HL-60 (cell line): ENCODE measurements around the gene FOCAD.

ENCODE experiments used
- DNase-seq, 2 experiments: peaks; one replicate each; pipeline ENCODE4 v3.0.0-alpha.2; 2010 to 2020; ENCODE audit warnings: low read depth in 1 of 2, low spot score in 1 of 2
- H3K27ac ChIP-seq: fragments of 250-450 bp; sonication (Bioruptor Pico); replicated peaks from 2 replicates; pipeline ENCODE4 v1.5.1; 2020; ENCODE audit warnings: mild to moderate bottlenecking, moderate library complexity
- H3K27me3 ChIP-seq: fragments of 250-450 bp; sonication (Bioruptor Pico); 2 replicates; pipeline ENCODE4 v1.5.1; 2021; ENCODE audit warnings: mild to moderate bottlenecking, moderate library complexity; ENCODE audit not compliant: insufficient read depth, poor library complexity, severe bottlenecking
- H3K4me3 ChIP-seq: replicated peaks from 2 replicates; pipeline ENCODE4 v1.5.1; 2011; ENCODE audit warnings: mild to moderate bottlenecking, control low read depth, low read length; ENCODE audit not compliant: insufficient read depth
- GABPA ChIP-seq: IDR thresholded peaks from 2 replicates; pipeline ENCODE4 v1.6.1; 2012; ENCODE audit warnings: low read depth
- POLR2AphosphoS5 ChIP-seq: IDR thresholded peaks from 2 replicates; pipeline ENCODE4 v1.6.1; 2012; ENCODE audit warnings: low read depth
- SPI1 ChIP-seq: IDR thresholded peaks from 2 replicates; pipeline ENCODE4 v1.6.1; 2012; ENCODE audit warnings: low read depth, mild to moderate bottlenecking, borderline replicate concordance
- TF ChIP-seq, protein P1 (sequence below): IDR thresholded peaks from 2 replicates; pipeline ENCODE4 v1.6.1; 2012; ENCODE audit warnings: low read depth; ENCODE audit not compliant: insufficient replicate concordance
- TF ChIP-seq, protein P2 (sequence below): IDR thresholded peaks from one replicate; pipeline ENCODE4 v1.5.1; 2011; ENCODE audit warnings: low read length, control low read depth, inconsistent platforms; ENCODE audit not compliant: insufficient read depth

FOCAD gene

DNA sequence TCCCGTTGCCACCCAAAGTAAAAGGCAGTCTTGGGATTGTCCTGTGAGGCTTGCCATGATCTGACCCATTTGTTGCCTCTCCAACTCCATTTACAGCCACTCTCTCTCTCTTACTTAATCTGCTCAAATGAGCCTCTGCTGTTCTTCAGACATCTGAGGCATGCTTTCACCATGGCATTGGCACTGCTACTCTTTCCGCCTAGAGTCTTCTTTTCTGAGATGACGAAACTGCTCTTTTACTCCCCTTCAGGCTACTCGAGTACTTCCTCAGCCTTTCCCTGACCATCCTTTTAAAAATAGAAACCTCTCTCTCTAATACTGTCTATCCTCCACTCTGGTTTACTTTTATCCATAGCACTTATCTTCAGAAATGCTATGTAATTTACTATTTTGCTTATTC, 9.0 kb downstream of the FOCAD start:
- DNase-seq = peak in 1 of 2 experiments; percentile 49
- Histone ChIP-seq H3K27ac (no peak overlapping the region; the same call in 1 of the 2 replicates), H3K27me3 (no peaks in the 10 kb centered on the region), H3K4me3 (no peak overlapping the region)
- TF ChIP-seq SPI1 = 0 out of 2 replicates have a peak, but pooled peaks have one; percentile 6
- no peak for TF ChIP-seq POLR2AphosphoS5

GRCh38 chr9:20694248-20694647, 10.2 kb downstream of the FOCAD start:
- Histone ChIP-seq H3K4me3 (no peak overlapping the region), H3K27me3 (no peaks in the 10 kb centered on the region), H3K27ac (no peak overlapping the region)
- TF ChIP-seq, protein P1, sequence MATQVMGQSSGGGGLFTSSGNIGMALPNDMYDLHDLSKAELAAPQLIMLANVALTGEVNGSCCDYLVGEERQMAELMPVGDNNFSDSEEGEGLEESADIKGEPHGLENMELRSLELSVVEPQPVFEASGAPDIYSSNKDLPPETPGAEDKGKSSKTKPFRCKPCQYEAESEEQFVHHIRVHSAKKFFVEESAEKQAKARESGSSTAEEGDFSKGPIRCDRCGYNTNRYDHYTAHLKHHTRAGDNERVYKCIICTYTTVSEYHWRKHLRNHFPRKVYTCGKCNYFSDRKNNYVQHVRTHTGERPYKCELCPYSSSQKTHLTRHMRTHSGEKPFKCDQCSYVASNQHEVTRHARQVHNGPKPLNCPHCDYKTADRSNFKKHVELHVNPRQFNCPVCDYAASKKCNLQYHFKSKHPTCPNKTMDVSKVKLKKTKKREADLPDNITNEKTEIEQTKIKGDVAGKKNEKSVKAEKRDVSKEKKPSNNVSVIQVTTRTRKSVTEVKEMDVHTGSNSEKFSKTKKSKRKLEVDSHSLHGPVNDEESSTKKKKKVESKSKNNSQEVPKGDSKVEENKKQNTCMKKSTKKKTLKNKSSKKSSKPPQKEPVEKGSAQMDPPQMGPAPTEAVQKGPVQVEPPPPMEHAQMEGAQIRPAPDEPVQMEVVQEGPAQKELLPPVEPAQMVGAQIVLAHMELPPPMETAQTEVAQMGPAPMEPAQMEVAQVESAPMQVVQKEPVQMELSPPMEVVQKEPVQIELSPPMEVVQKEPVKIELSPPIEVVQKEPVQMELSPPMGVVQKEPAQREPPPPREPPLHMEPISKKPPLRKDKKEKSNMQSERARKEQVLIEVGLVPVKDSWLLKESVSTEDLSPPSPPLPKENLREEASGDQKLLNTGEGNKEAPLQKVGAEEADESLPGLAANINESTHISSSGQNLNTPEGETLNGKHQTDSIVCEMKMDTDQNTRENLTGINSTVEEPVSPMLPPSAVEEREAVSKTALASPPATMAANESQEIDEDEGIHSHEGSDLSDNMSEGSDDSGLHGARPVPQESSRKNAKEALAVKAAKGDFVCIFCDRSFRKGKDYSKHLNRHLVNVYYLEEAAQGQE = no peak
- no peak for DNase-seq

- DNase-seq = no peak
- no peak overlapping the region for H3K27ac ChIP-seq
- no peaks in the 10 kb centered on the region for H3K27me3 ChIP-seq
- TF ChIP-seq, protein P1 = no peak
- no peak for TF ChIP-seq POLR2AphosphoS5
- no peak for TF ChIP-seq GABPA
- TF ChIP-seq, protein P2, sequence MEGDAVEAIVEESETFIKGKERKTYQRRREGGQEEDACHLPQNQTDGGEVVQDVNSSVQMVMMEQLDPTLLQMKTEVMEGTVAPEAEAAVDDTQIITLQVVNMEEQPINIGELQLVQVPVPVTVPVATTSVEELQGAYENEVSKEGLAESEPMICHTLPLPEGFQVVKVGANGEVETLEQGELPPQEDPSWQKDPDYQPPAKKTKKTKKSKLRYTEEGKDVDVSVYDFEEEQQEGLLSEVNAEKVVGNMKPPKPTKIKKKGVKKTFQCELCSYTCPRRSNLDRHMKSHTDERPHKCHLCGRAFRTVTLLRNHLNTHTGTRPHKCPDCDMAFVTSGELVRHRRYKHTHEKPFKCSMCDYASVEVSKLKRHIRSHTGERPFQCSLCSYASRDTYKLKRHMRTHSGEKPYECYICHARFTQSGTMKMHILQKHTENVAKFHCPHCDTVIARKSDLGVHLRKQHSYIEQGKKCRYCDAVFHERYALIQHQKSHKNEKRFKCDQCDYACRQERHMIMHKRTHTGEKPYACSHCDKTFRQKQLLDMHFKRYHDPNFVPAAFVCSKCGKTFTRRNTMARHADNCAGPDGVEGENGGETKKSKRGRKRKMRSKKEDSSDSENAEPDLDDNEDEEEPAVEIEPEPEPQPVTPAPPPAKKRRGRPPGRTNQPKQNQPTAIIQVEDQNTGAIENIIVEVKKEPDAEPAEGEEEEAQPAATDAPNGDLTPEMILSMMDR = no peak
- no peak for TF ChIP-seq SPI1
- H3K4me3 ChIP-seq = no peak overlapping the region
Observed at GRCh38 chr9:20697021-20697719, 13.1 kb downstream of the FOCAD start.

DNA sequence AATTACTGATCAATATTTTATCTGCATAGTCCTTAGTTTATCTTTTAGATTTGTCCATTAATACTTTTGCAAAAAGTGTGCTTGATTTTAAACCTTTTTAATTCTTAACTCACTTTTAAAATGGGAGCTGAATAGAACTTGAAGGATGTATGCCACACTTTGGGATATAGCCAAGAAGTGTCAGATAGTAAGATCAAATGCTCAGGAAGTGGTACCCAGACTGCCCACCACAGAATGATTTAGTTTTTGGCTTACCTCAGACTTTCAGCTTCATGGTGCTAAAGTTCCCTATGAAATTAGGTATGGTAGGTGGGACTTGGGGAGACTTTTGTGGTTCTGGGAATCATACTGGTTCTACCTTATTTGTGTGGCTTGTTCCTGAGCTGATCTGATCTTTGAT, 14.7 kb downstream of the FOCAD start:
- TF ChIP-seq POLR2AphosphoS5 (no peak), GABPA (no peak), SPI1 (no peak)
- TF ChIP-seq, protein P2 = no peak
- TF ChIP-seq, protein P1 = no peak
- Histone ChIP-seq H3K4me3 (no peak overlapping the region), H3K27ac (no peak overlapping the region), H3K27me3 (no peaks in the 10 kb centered on the region)
- no peak for DNase-seq
